ENCODE data around the gene TBR1.
A peak's percentile ranks its signal among the peaks of the same experiment; 100 is the strongest.

TBR1 gene

GRCh38 chr2:161426922-161427663 is 11.0 kb downstream of the TBR1 start:
- peak; percentile 51 for DNase-seq (ENCODE audit: low read depth, low spot score)

DNA sequence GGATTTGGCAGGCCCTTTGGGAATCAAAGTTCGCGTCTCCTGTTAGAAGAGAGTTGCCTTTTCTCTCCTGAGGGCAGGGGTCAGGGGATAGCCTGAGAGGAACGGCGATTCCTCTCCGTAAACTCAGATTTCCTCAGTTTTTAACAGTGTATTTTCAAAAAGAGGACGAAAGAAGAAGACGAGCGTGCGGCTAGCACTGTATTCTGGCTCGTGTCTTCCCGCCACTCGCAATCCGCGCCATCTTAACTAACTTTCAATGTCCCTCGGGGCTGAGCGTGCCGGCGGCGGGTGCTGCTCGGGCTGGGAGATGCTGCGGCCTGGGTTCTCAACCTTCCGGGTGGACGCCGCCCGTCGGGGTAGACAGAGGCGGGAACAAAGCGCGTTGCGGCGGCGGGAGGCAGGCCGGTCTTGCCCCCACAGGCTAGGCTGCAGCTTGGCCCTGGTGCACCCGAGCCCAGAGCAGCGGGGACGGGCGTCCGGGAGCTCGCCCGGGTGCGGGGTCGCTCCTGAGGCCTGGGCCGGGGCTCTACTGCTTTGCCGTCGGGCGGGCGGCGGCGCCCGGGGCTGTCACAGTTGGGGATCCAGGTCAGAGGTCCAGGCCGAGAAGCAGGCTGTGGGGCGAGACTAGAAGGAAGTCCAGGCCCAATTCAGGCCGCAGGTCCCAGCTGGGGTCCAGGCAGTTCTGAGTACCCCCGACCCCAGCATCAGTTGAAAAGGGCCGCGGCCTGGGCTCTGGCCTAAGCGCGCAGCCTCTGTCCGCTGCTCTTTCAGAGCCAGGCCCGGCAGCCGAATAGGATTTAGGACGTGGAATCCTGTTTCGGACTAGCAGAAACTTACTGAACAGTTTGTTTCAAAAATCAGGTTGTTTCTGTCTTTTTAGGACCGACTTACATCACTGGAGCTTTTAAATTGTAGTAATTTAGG is 11.8 kb downstream of the TBR1 start:
- DNase-seq (ENCODE audit: low read depth, low spot score) = no peak

DNA sequence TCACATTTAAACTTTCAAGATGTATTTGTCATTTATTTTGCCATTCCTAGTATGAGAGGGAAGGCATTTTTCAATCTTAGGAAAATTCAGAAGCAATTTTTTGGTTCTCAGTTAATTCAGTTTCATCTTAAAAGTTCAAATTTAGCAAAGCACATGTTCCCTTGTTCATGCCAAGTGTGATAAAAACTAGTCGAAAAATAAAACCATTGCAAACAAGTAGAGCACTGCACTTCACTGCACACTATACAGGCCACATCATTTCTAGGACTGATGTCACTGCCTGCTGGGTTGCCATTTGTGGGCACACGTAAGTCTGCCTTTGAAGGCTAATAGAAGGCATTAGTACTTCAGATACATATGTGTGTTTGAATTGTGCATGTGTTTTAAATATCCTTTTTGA is 14.3 kb downstream of the TBR1 start:
- DNase-seq (ENCODE audit: low read depth, low spot score) = no peak

DNA sequence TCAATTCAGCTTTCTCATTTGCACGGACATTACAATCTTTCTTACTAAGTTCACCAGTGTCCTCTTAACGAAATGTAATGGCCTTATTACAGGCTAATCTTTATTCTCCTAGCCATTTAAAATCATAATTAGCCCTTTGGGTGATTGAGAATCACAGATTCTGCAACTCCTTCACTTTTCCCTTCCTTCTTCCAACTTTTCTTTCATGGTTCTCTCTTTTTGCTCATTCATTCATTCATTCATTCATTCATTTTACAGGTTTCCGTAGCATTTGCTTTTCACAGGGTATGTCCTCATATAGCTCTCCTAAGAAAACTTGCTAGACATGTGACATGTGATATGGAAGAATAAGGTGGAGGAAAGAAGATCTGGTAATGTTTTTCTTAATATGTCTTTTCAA is 16.0 kb downstream of the TBR1 start:
- no peak for DNase-seq (ENCODE audit: low read depth, low spot score)

- no peak for DNase-seq (ENCODE audit: low read depth, low spot score)
Measured at GRCh38 chr2:161434118-161434517, 18.0 kb downstream of the TBR1 start.

DNA sequence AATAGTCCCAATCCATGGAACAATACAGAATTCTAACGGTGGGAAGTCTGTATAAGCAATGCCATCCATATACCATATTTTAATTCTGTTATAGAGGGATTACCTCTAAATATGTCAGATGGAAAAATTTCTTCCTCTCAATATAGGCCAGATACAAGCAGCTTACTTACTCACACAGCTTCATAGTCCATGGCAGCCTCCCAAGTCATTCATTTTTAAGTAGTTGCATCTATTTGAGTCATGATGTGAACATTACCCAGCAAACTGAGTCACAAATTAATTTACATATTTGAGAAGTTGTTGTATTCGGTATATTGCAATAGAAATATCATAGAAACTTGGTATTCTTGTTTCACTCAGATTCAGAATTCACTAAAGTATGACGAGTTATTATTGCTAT is 20.3 kb downstream of the TBR1 start:
- peak; percentile 73 for DNase-seq (ENCODE audit: low read depth, low spot score)

- no peak for DNase-seq (ENCODE audit: low read depth, low spot score)
Measured at GRCh38 chr2:161438598-161438997, 22.5 kb downstream of the TBR1 start.

DNA sequence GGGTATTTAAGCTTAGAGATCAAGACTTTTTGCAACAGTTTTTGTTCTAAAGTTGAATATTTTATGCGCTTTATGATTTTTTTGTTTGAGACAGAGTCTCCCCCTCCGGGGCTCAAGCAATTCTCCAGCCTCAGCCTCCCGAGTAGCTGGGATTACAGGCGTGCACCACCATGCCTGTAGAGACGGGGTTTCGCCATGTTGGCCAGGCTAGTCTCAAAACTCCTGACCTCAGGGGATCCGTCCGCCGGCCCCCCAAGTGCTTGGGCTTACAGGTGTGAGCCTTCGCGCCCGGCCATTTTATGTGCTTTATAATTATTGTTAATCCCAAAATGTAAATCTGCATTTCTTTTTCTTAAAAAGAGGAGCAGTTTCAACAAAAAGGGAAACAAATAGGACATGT is 29.0 kb downstream of the TBR1 start:
- DNase-seq (ENCODE audit: low read depth, low spot score) = no peak

DNA sequence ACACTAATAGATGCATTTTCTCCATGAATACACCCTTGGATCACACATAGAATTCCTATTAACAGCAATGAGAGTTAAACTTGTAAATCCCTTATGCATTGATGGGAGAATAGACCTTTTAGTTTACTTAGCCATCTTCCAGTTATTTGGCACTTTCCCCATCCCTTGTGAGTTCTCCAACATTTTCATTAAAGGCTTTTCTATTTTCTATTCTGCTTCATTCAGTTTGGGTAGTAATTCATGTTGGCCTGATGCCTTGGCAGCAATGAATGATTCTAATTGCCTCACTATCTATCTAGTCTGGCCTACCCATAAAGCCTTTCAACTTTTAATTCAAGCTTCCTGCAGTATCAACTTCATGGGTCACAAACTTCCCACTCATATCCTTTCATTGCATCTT is 32.3 kb downstream of the TBR1 start:
- DNase-seq (ENCODE audit: low read depth, low spot score) = no peak

- DNase-seq (ENCODE audit: low read depth, low spot score) = no peak
Measured at GRCh38 chr2:161471631-161472030, 55.5 kb downstream of the TBR1 start.

GRCh38 chr2:161474920-161475319 is 58.8 kb downstream of the TBR1 start:
- no peak for DNase-seq (ENCODE audit: low read depth, low spot score)

All from astrocyte of the hippocampus (primary cell).